ENCODE data around the gene CPT1B. TPM values are rescaled to one million over a fixed set of nuclear protein-coding genes. Genes with fewer than 3 reads are reported as not detected.
"Not testable (repeated sequence)": the region's sequence is repeated elsewhere in the genome, so short reads cannot be mapped to it uniquely, and the experiment has no call there.

CPT1B gene
- total and polyA plus RNA-seq, 5 donors from 2014 or later, result 0.25 to 71.8 (median 0.52) TPM; not detected in 1

GRCh38 chr22:50544078-50544745 lies 34.0 kb downstream of the CPT1B start:
- Mint-ChIP-seq H3K27me3 (no peaks in the 10 kb centered on the region), H3K36me3 (no peaks in the 10 kb centered on the region), H3K27ac (peak overlapping the region; percentile 78 to 96 (median 83)), H3K9me3 (peaks cover 0 to 3% (median 0%) of the 10 kb centered on the region in 7 donors), H3K4me3 (peak overlapping the region; percentile 70 to 84 (median 77)), H3K4me1 (peaks cover 14 to 57% (median 32%) of the 10 kb centered on the region in 4 donors)
- peak overlapping the region; percentile 63 for H3K4me3 ChIP-seq (ENCODE audit: low read depth, low read length)
- peak; percentile 70 to 85 (median 75) for DNase-seq
- H3K9me3 ChIP-seq (ENCODE audit: control insufficient read depth in 2 of 2, low read length in 2 of 2), result no peaks in the 10 kb centered on the region
- peak overlapping the region; percentile 83 for H3K27ac ChIP-seq (ENCODE audit: insufficient read depth, low read length, poor library complexity, severe bottlenecking)
- H3K36me3 ChIP-seq (ENCODE audit: control insufficient read depth, insufficient read depth, low read length), result no peaks in the 10 kb centered on the region
- peaks cover 52% of the 10 kb centered on the region for H3K4me1 ChIP-seq (ENCODE audit: control insufficient read depth, insufficient read depth, low read length, poor library complexity, severe bottlenecking)
- no peaks in the 10 kb centered on the region for H3K27me3 ChIP-seq (ENCODE audit: control insufficient read depth, insufficient read depth, low read length)
- peak; percentile 48 to 50 for ATAC-seq (ENCODE audit: low read depth in 2 of 2)

DNA sequence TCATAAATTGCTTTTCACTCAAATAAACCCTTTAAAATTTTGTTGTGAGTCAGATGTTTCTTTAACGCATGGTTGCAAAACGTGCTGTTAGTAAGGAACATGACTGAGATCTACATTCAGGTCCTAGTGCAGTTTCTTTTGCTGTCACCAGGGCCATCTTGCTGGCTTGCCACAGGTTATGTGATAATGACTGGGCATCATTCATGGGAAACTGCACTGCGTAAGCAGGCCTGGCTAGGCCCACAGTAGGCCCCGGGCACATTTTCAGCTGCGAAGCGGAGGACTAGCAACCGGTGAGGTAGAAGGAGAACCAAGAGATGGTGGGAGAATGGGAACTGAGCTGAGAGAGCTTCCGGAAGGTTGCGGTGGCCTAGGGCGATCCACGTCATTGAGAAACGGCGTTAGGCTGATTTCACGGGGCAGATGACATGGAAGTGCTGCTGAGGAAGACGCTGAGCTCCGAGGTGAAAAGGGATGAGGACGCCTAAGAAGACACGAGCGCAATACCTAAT lies 35.8 kb downstream of the CPT1B start:
- Mint-ChIP-seq H3K27me3 (no peaks in the 10 kb centered on the region), H3K27ac (peak overlapping the region; percentile 21 to 100 (median 86)), H3K4me3 (peak overlapping the region; percentile 27 to 86 (median 54)), H3K9me3 (peaks cover 0 to 3% (median 0%) of the 10 kb centered on the region in 7 donors), H3K4me1 (peaks cover 14 to 64% (median 38%) of the 10 kb centered on the region in 4 donors), H3K36me3 (no peaks in the 10 kb centered on the region)
- H3K36me3 ChIP-seq (ENCODE audit: control insufficient read depth, insufficient read depth, low read length), result no peaks in the 10 kb centered on the region
- H3K4me1 ChIP-seq (ENCODE audit: control insufficient read depth, insufficient read depth, low read length, poor library complexity, severe bottlenecking), result peaks cover 54% of the 10 kb centered on the region
- no peak overlapping the region for H3K27ac ChIP-seq (ENCODE audit: insufficient read depth, low read length, poor library complexity, severe bottlenecking)
- H3K9me3 ChIP-seq (ENCODE audit: control insufficient read depth in 2 of 2, low read length in 2 of 2), result no peaks in the 10 kb centered on the region
- H3K27me3 ChIP-seq (ENCODE audit: control insufficient read depth, insufficient read depth, low read length), result no peaks in the 10 kb centered on the region
- no peak overlapping the region for H3K4me3 ChIP-seq (ENCODE audit: low read depth, low read length)
- DNase-seq (no peak), ATAC-seq (ENCODE audit: low read depth in 2 of 2) (no peak)

DNA sequence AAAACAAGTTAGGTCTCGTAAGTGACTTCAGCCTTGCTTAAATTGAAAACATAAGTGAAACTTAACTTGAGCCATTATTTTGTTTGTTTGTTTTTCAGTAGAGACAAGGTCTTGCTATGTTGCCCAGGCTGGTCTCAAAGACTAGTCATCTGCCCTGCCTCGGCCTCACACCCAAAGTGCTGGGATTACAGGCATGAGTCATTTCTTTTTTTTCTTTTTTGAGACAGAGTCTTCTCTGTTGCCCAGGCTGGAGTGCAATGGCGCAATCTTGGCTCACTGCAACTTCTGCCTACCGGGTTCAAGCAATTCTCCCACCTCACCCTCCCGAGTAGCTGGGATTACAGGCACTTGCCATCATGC lies 36.6 kb downstream of the CPT1B start:
- Mint-ChIP-seq H3K27ac (peak overlapping the region in 1 of 3 donors; percentile 100), H3K4me3 (peak overlapping the region in 2 of 4 donors; percentile 28 to 47), H3K4me1 (peaks cover 14 to 65% (median 39%) of the 10 kb centered on the region in 4 donors)
- H3K27ac ChIP-seq (ENCODE audit: insufficient read depth, low read length, poor library complexity, severe bottlenecking); H3K4me3 ChIP-seq (ENCODE audit: low read depth, low read length); H3K27me3 ChIP-seq (ENCODE audit: control insufficient read depth, insufficient read depth, low read length); H3K27me3 Mint-ChIP-seq; H3K36me3 ChIP-seq (ENCODE audit: control insufficient read depth, insufficient read depth, low read length); H3K9me3 Mint-ChIP-seq; H3K9me3 ChIP-seq (ENCODE audit: control insufficient read depth in 2 of 2, low read length in 2 of 2); DNase-seq; ATAC-seq (ENCODE audit: low read depth in 2 of 2); H3K36me3 Mint-ChIP-seq: not testable (repeated sequence)
- H3K4me1 ChIP-seq (ENCODE audit: control insufficient read depth, insufficient read depth, low read length, poor library complexity, severe bottlenecking), result peaks cover 54% of the 10 kb centered on the region

GRCh38 chr22:50540381-50540780 lies 37.8 kb downstream of the CPT1B start:
- Histone ChIP-seq H3K27ac (ENCODE audit: insufficient read depth, low read length, poor library complexity, severe bottlenecking) (peak overlapping the region; percentile 99), H3K36me3 (ENCODE audit: control insufficient read depth, insufficient read depth, low read length) (no peaks in the 10 kb centered on the region), H3K9me3 (ENCODE audit: control insufficient read depth in 2 of 2, low read length in 2 of 2) (no peaks in the 10 kb centered on the region), H3K4me1 (ENCODE audit: control insufficient read depth, insufficient read depth, low read length, poor library complexity, severe bottlenecking) (peaks cover 45% of the 10 kb centered on the region), H3K4me3 (ENCODE audit: low read depth, low read length) (no peak overlapping the region), H3K27me3 (ENCODE audit: control insufficient read depth, insufficient read depth, low read length) (no peaks in the 10 kb centered on the region)
- Mint-ChIP-seq H3K36me3 (no peaks in the 10 kb centered on the region), H3K4me1 (peaks cover 14 to 57% (median 38%) of the 10 kb centered on the region in 4 donors), H3K9me3 (peaks cover 0 to 3% (median 0%) of the 10 kb centered on the region in 7 donors), H3K27me3 (no peaks in the 10 kb centered on the region), H3K27ac (peak overlapping the region; percentile 98 to 100 (median 98)), H3K4me3 (peak overlapping the region in 3 of 4 donors; percentile 9 to 70 (median 17))
- DNase-seq, result no peak
- no peak for ATAC-seq (ENCODE audit: low read depth in 2 of 2)

DNA sequence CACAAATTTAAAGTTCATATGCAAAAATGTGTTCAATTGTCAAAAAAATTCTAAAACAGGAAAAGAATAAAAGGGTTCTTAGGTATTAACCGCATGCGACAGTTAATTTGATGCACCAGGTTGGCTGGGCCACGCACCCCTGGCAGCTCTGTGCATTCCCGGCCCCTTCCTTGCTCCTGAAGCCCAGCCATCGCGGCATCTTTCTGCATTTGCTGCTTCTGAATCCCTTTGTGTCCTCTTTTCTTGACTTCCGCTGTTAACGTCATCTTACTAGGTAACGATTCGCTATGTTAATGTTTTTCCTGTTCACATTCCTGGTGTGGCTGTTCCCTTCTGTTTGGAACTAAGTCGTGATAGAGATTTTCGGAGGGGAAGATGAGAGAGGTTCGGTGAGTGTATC lies 40.5 kb downstream of the CPT1B start:
- Mint-ChIP-seq H3K4me1 (peaks cover 14 to 64% (median 39%) of the 10 kb centered on the region in 4 donors), H3K4me3 (peak overlapping the region in 3 of 4 donors; percentile 34 to 64 (median 36)), H3K27me3 (no peaks in the 10 kb centered on the region), H3K27ac (peak overlapping the region; percentile 90 to 100 (median 100)), H3K9me3 (peaks cover 0 to 3% (median 0%) of the 10 kb centered on the region in 7 donors), H3K36me3 (no peaks in the 10 kb centered on the region)
- H3K4me3 ChIP-seq (ENCODE audit: low read depth, low read length), result no peak overlapping the region
- no peaks in the 10 kb centered on the region for H3K36me3 ChIP-seq (ENCODE audit: control insufficient read depth, insufficient read depth, low read length)
- H3K9me3 ChIP-seq (ENCODE audit: control insufficient read depth in 2 of 2, low read length in 2 of 2), result no peaks in the 10 kb centered on the region
- H3K27me3 ChIP-seq (ENCODE audit: control insufficient read depth, insufficient read depth, low read length), result no peaks in the 10 kb centered on the region
- DNase-seq (no peak), ATAC-seq (ENCODE audit: low read depth in 2 of 2) (no peak)
- peaks cover 38% of the 10 kb centered on the region for H3K4me1 ChIP-seq (ENCODE audit: control insufficient read depth, insufficient read depth, low read length, poor library complexity, severe bottlenecking)
- peak overlapping the region; percentile 99 for H3K27ac ChIP-seq (ENCODE audit: insufficient read depth, low read length, poor library complexity, severe bottlenecking)

DNA sequence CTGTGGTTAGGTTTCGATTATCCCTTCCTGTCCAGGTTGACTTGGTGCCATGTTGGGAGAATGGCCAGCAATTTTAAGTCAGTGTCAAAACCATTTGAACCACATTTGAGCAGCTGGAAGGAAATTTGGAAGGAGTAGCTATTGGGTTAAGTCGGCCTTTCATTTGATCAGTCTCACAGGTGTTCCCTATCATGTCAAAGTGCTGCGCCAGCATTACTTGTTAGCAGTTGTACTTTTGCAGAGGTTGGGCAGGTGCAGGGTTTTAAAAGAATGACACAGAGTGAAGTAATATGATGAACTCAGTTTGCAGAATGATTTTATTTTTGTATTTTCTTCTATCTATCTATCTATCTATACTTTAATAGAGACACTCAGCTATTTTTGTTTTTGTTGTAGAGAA lies 42.0 kb downstream of the CPT1B start:
- ATAC-seq (ENCODE audit: low read depth in 2 of 2), result no peak
- H3K27ac Mint-ChIP-seq, result peak overlapping the region in 1 of 3 donors; percentile 100
- H3K27ac ChIP-seq (ENCODE audit: insufficient read depth, low read length, poor library complexity, severe bottlenecking), result peak overlapping the region; percentile 44
- no peak overlapping the region for H3K4me3 ChIP-seq (ENCODE audit: low read depth, low read length)
- no peaks in the 10 kb centered on the region for H3K27me3 ChIP-seq (ENCODE audit: control insufficient read depth, insufficient read depth, low read length)
- H3K4me3 Mint-ChIP-seq, result peak overlapping the region in 2 of 4 donors; percentile 16 to 54
- no peaks in the 10 kb centered on the region for H3K27me3 Mint-ChIP-seq
- peaks cover 48% of the 10 kb centered on the region for H3K4me1 ChIP-seq (ENCODE audit: control insufficient read depth, insufficient read depth, low read length, poor library complexity, severe bottlenecking)
- no peak for DNase-seq
- H3K4me1 Mint-ChIP-seq, result peaks cover 7 to 59% (median 35%) of the 10 kb centered on the region in 4 donors
- peaks cover 0 to 3% (median 0%) of the 10 kb centered on the region in 7 donors for H3K9me3 Mint-ChIP-seq
- H3K9me3 ChIP-seq (ENCODE audit: control insufficient read depth in 2 of 2, low read length in 2 of 2), result no peaks in the 10 kb centered on the region
- no peaks in the 10 kb centered on the region for H3K36me3 ChIP-seq (ENCODE audit: control insufficient read depth, insufficient read depth, low read length)
- H3K36me3 Mint-ChIP-seq, result no peaks in the 10 kb centered on the region

DNA sequence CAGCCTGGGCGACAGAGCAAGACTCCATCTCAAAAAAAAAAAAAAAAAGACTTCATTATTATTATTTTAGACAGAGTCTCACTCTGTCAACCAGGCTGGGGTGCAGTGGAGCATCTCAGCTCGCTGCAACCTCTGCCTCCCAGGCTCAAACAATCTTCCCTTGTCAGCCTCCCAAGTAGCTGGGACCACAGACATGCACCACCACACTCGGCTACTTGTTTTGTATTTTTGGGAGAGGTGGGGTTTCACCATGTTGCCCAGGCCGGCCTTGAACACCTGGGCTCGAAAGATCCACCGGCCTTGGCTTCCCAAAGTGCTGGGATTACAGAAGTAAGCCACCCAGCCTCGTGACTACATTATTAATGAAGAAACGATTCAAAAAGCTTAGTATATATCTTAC lies 43.1 kb downstream of the CPT1B start:
- no peak for DNase-seq
- Mint-ChIP-seq H3K9me3 (peaks cover 0 to 3% (median 0%) of the 10 kb centered on the region in 7 donors), H3K4me3 (peak overlapping the region in 2 of 4 donors; percentile 93), H3K27me3 (no peaks in the 10 kb centered on the region), H3K4me1 (peaks cover 7 to 50% (median 27%) of the 10 kb centered on the region in 4 donors), H3K27ac (peak overlapping the region in 1 of 3 donors; percentile 7), H3K36me3 (no peaks in the 10 kb centered on the region)
- H3K9me3 ChIP-seq (ENCODE audit: control insufficient read depth in 2 of 2, low read length in 2 of 2), result no peaks in the 10 kb centered on the region
- H3K4me1 ChIP-seq (ENCODE audit: control insufficient read depth, insufficient read depth, low read length, poor library complexity, severe bottlenecking), result peaks cover 55% of the 10 kb centered on the region
- no peak for ATAC-seq (ENCODE audit: low read depth in 2 of 2)
- H3K27ac ChIP-seq (ENCODE audit: insufficient read depth, low read length, poor library complexity, severe bottlenecking), result no peak overlapping the region
- H3K36me3 ChIP-seq (ENCODE audit: control insufficient read depth, insufficient read depth, low read length), result no peaks in the 10 kb centered on the region
- H3K27me3 ChIP-seq (ENCODE audit: control insufficient read depth, insufficient read depth, low read length), result no peaks in the 10 kb centered on the region
- H3K4me3 ChIP-seq (ENCODE audit: low read depth, low read length), result no peak overlapping the region
